Measurements from ENCODE around the gene TARS3. TPM values are rescaled to one million over a fixed set of nuclear protein-coding genes. Genes with fewer than 3 reads are reported as not detected.

The TARS3 gene
- 14.1 and 14.9 TPM in 2 replicates for total RNA-seq (2021)
- long read RNA-seq, transcript TARSL2-201 (19 exons, 3,610 nt) = major isoform, 10 of 20 reads
- long read RNA-seq, partial matches to known transcripts = 8 of 20 reads
- long read RNA-seq, other reads (novel, unspliced or antisense) = 2 of 20 reads

DNA sequence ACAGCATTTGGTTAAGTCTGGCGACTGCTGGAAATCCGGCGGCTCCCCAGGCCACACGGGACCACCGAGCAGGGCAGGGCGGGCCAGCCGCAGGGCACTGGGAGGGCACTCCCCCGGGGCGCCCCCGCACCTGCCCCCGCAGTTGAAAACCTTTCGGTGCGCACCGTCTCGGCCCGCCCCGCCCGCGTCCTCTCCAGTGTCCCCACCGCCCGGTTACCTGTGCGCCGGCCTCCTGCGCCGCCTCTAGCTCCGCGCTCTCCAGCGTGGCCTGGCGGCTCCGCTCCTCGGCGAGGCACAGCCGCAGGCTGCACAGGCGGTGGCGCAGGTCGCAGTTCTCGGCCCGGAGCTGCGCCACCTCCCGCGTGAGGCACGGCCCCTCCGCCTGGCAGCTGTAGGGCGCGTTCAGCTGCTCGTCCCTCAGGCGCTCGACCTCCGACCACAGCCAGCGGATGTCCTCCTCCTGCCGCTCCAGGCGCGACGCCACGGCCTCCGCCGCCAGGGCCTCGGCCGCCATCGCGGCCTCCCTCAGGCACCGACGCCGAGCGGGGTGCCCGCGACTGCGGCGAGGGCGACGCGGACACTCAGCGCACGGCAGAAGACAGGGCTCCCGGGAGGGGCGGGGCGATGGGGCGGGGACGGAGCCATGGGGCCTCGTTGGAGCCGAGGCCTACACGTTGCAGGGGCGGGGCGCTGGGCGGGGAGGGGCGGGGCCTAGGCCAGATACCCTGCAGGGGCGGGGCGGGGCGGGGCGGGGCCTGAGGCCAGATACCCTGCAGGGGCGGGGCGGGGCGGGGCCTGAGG is at the start of gene TARS3:
TSS of gene TARS3 (minus strand) at position 600 of the 801 bp plus-strand sequence. CDS start at position 514, 86 bp downstream.
- Histone ChIP-seq H3K4me1 (ENCODE audit: insufficient read depth, low read length) (no peaks in the 10 kb centered on the region), H2AK5ac (ENCODE audit: insufficient read length, low read length) (no peak within 1 kb of the TSS), H4K91ac (ENCODE audit: insufficient read length, low read depth, low read length) (no peak within 1 kb of the TSS), H4K20me1 (ENCODE audit: control insufficient read depth, insufficient read depth, insufficient read length) (no peaks in the 10 kb centered on the region), H4K8ac (replicated peaks; ENCODE audit: insufficient read length, low read depth, low read length) (no peak within 1 kb of the TSS), H3K18ac (ENCODE audit: insufficient read length, low read depth, low read length) (peak within 1 kb of the TSS; percentile 40), H4K5ac (ENCODE audit: insufficient read length, low read depth, low read length) (no peak within 1 kb of the TSS), H3K27me3 (ENCODE audit: insufficient read depth, low read length) (no peaks in the 10 kb centered on the region), H2AFZ (ENCODE audit: low read length) (no peak within 1 kb of the TSS), H3K56ac (ENCODE audit: insufficient read length, low read depth, low read length) (no peak within 1 kb of the TSS), H2BK5ac (ENCODE audit: insufficient read length, low read length) (no peak within 1 kb of the TSS), H3K79me2 (ENCODE audit: insufficient read depth, low read length) (no peaks in the 10 kb centered on the region), H3K9me3 (ENCODE audit: control insufficient read depth, low read depth, low read length) (no peaks in the 10 kb centered on the region), H3K27ac (ENCODE audit: insufficient read length, low read depth, low read length) (no peak within 1 kb of the TSS), H3K23ac (ENCODE audit: insufficient read length, low read depth, low read length) (no peak within 1 kb of the TSS), H3K4ac (ENCODE audit: low read depth, low read length) (no peak within 1 kb of the TSS), H3K4me2 (ENCODE audit: insufficient read depth, insufficient read length, low read length) (peak within 1 kb of the TSS; percentile 35), H3T11ph (ENCODE audit: low read length) (no peak within 1 kb of the TSS), H2BK120ac (ENCODE audit: low read depth, low read length, poor library complexity, severe bottlenecking) (no peak within 1 kb of the TSS), H3K79me1 (ENCODE audit: insufficient read depth, low read depth, low read length, poor library complexity, severe bottlenecking) (no peaks in the 10 kb centered on the region), H2BK15ac (ENCODE audit: low read depth, low read length) (no peak within 1 kb of the TSS), H2BK12ac (ENCODE audit: insufficient read length, low read depth, low read length) (no peak within 1 kb of the TSS), H3K14ac (ENCODE audit: insufficient read depth, low read length) (peak within 1 kb of the TSS; percentile 61), H3K23me2 (ENCODE audit: insufficient read length, low read depth, low read length, poor library complexity, severe bottlenecking) (peaks cover 6% of the 10 kb centered on the region), H2BK20ac (ENCODE audit: low read depth, low read length, poor library complexity, severe bottlenecking) (no peak within 1 kb of the TSS), H3K9ac (ENCODE audit: extremely low read depth, insufficient read length, low read length) (peak within 1 kb of the TSS; percentile 35)
- Mint-ChIP-seq H3K27me3 (ENCODE audit: low read depth) (no peaks in the 10 kb centered on the region), H3K9me3 (no peaks in the 10 kb centered on the region), H3K36me3 (ENCODE audit: insufficient read depth in 1 of 3, low read depth in 3 of 3) (peaks cover 7 to 27% (median 18%) of the 10 kb centered on the region in 3 experiments; a peak in 6 of 7 replicates), H3K4me3 (peak within 1 kb of the TSS; percentile 78 to 83), H3K4me1 (peaks cover 7 to 11% of the 10 kb centered on the region in 2 experiments; a peak in 3 of 4 replicates), H3K27ac (no peak within 1 kb of the TSS; a peak in 2 of 7 replicates)
- DNase-seq = peak; percentile 95
- TF ChIP-seq, protein P1, sequence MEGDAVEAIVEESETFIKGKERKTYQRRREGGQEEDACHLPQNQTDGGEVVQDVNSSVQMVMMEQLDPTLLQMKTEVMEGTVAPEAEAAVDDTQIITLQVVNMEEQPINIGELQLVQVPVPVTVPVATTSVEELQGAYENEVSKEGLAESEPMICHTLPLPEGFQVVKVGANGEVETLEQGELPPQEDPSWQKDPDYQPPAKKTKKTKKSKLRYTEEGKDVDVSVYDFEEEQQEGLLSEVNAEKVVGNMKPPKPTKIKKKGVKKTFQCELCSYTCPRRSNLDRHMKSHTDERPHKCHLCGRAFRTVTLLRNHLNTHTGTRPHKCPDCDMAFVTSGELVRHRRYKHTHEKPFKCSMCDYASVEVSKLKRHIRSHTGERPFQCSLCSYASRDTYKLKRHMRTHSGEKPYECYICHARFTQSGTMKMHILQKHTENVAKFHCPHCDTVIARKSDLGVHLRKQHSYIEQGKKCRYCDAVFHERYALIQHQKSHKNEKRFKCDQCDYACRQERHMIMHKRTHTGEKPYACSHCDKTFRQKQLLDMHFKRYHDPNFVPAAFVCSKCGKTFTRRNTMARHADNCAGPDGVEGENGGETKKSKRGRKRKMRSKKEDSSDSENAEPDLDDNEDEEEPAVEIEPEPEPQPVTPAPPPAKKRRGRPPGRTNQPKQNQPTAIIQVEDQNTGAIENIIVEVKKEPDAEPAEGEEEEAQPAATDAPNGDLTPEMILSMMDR (conservative IDR thresholded peaks at IDR 0.05) = peak; percentile 27; the same call in 2 of the 3 replicates
- WGBS (ENCODE audit: extremely low coverage, insufficient read length, low lambda C conversion rate) = no CpG with 5 or more reads among the region's 93 CpGs
